Fibroblast of upper back skin (primary cell): ENCODE results near the gene TEX22.
"Not testable (repeated sequence)": the region's sequence is repeated elsewhere in the genome, so short reads cannot be mapped to it uniquely, and the experiment has no call there.

Source experiments
- DNase-seq: peaks from one replicate; pipeline ENCODE4 v3.0.0-alpha.2; 2013

The TEX22 gene

GRCh38 chr14:105398044-105398725 is at the start of gene TEX22:
TSS of gene TEX22 (plus strand) at chr14:105398538. CDS start at chr14:105399341, 803 bp downstream.
- DNase-seq, result peak; percentile 84

GRCh38 chr14:105348945-105349699 is 49.2 kb upstream of the TEX22 start:
- DNase-seq, result no peak

- DNase-seq, result no peak
These were observed 48.3 kb upstream of the TEX22 start for GRCh38 chr14:105349992-105350391.

- DNase-seq, result no peak
These were observed 47.7 kb upstream of the TEX22 start for GRCh38 chr14:105350450-105351244.

- no peak for DNase-seq
These were observed 46.9 kb upstream of the TEX22 start for GRCh38 chr14:105351410-105351809.

- peak; percentile 79 for DNase-seq
These were observed 46.2 kb upstream of the TEX22 start for GRCh38 chr14:105351920-105352851.

GRCh38 chr14:105353136-105353535 is 45.2 kb upstream of the TEX22 start:
- DNase-seq, result no peak

GRCh38 chr14:105354541-105354940 is 43.8 kb upstream of the TEX22 start:
- no peak for DNase-seq

GRCh38 chr14:105355049-105355575 is 43.2 kb upstream of the TEX22 start:
- DNase-seq, result no peak

- DNase-seq, result no peak
These were observed 42.3 kb upstream of the TEX22 start for GRCh38 chr14:105355850-105356604.

- DNase-seq, result no peak
These were observed 41.4 kb upstream of the TEX22 start for GRCh38 chr14:105356927-105357326.

GRCh38 chr14:105357626-105358025 is 40.7 kb upstream of the TEX22 start:
- no peak for DNase-seq

GRCh38 chr14:105358140-105358846 is 40.0 kb upstream of the TEX22 start:
- DNase-seq, result no peak

GRCh38 chr14:105358943-105359342 is 39.4 kb upstream of the TEX22 start:
- DNase-seq, result no peak

- DNase-seq, result not testable (repeated sequence)
These were observed 36.9 kb upstream of the TEX22 start for GRCh38 chr14:105361412-105361811.

GRCh38 chr14:105363847-105364708 is 34.3 kb upstream of the TEX22 start:
- DNase-seq, result peak; percentile 61

GRCh38 chr14:105365101-105365500 is 33.2 kb upstream of the TEX22 start:
- no peak for DNase-seq

GRCh38 chr14:105365681-105366080 is 32.7 kb upstream of the TEX22 start:
- no peak for DNase-seq

GRCh38 chr14:105366386-105367074 is 31.8 kb upstream of the TEX22 start:
- no peak for DNase-seq
